Measurements from ENCODE around the gene EXOSC10.
"Not testable (repeated sequence)": the region's sequence is repeated elsewhere in the genome, so short reads cannot be mapped to it uniquely, and the experiment has no call there.

The EXOSC10 gene

GRCh38 chr1:11101347-11101746, 1.7 kb upstream of the EXOSC10 start:
- CTCF ChIA-PET: interaction anchor here (1.0 kb wide), 1 partner anchor 162 kb away, joined by 3 read pairs; no protein-coding TSS in a partner anchor
- no peak for DNase-seq (ENCODE audit: low read depth, low spot score)
- TF ChIP-seq CTCF (IDR thresholded peaks at IDR 0.05; ENCODE audit: insufficient read depth, low read length, missing control alignments): no peak
- no peak overlapping the region for H3K4me3 ChIP-seq (ENCODE audit: low read depth, low read length)
- POLR2A ChIA-PET: no interaction called here

DNA sequence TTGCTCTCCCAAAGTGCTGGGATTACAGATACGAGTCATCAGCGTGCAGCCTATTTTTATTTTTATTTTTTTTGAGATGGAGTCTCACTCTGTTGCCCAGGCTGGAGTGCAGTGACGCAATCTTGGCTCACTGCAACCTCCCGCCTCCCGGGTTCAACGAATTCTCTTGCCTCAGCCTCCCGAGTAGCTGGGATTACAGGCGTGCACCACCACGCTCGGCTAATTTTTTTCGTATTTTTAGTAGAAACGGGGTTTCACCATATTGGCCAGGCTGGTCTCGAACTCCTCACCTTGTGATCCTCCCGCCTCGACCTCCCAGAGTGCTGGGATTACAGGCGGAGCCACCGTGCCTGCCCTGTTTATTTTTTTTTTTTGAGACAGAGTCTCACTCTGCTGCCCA, 1.1 kb upstream of the EXOSC10 start:
- POLR2A ChIA-PET; CTCF ChIA-PET; H3K4me3 ChIP-seq (ENCODE audit: low read depth, low read length); DNase-seq (ENCODE audit: low read depth, low spot score): not testable (repeated sequence)

DNA sequence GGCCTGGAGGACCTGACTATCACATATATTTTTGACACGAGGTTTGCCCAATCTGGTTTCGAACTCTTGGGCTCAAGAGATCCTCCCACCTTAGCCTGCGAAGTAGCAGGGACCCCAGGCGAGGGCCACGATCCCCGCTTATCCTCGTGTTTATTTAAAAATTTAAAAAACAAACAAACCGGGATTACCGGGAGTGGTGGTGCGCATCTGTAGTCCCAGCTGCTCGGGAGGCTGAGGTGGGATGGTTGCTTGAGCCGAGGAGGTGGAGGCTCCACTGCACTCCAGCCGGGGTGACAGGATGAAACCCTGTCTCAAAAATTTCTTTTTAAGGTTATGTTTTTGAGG, 452 bp upstream of the EXOSC10 start:
- TF ChIP-seq CTCF (IDR thresholded peaks at IDR 0.05; ENCODE audit: insufficient read depth, low read length, missing control alignments): no peak
- no peak for DNase-seq (ENCODE audit: low read depth, low spot score)
- H3K4me3 ChIP-seq (ENCODE audit: low read depth, low read length): peak overlapping the region; percentile 98
- ChIA-PET POLR2A (interaction anchor here (1.0 kb wide), 2 partner anchors 9 to 13 kb away, joined by 4 to 5 read pairs; no protein-coding TSS in a partner anchor), CTCF (interaction anchor here (1.4 to 1.9 kb wide), 2 partner anchors 13 to 544 kb away, joined by 5 to 12 read pairs; no protein-coding TSS in a partner anchor)

DNA sequence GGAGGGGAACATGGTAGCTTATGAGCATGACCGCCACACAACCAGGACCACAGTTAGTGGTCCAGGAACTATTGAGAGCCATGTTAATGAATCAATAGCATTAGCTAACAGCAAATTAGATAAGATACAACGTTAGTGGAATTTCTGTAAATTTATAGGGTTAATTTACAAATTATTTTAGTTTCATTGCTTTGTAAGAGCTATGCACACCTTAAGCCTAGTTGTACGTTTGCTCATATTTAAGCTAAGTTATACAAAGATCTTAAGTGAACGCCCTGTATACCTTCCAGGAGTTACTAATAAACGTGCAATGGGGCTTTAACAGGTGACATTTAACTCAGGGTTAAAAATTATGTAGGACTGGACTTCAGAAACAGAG, 749 bp downstream of the EXOSC10 start:
- DNase-seq (ENCODE audit: low read depth, low spot score): no peak
- CTCF ChIA-PET: interaction anchor here (0.8 to 1.9 kb wide), 4 partner anchors 37 to 546 kb away, joined by 3 to 12 read pairs (median 4); no protein-coding TSS in a partner anchor
- no peak for TF ChIP-seq CTCF (IDR thresholded peaks at IDR 0.05; ENCODE audit: insufficient read depth, low read length, missing control alignments)
- POLR2A ChIA-PET: interaction anchor here (0.6 to 1.2 kb wide), 2 partner anchors 60 to 73 kb away, joined by 3 to 6 read pairs; no protein-coding TSS in a partner anchor
- H3K4me3 ChIP-seq (ENCODE audit: low read depth, low read length): peak overlapping the region; percentile 98

DNA sequence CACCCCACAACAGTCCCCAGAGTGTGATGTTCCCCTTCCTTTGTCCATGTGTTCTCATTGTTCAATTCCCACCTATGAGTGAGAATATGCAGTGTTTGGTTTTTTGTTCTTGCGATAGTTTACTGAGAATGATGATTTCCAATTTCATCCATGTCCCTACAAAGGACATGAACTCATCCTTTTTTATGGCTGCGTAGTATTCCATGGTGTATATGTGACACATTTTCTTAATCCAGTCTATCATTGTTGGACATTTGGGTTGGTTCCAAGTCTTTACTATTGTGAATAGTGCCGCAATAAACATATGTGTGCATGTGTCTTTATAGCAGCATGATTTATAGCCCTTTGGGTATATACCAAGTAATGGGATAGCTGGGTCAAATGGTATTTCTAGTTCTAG, 15.9 kb downstream of the EXOSC10 start:
- POLR2A ChIA-PET; DNase-seq (ENCODE audit: low read depth, low spot score); H3K4me3 ChIP-seq (ENCODE audit: low read depth, low read length): not testable (repeated sequence)
- CTCF ChIA-PET: interaction anchor here (1.3 kb wide), 1 partner anchor 47 kb away, joined by 4 read pairs; no protein-coding TSS in a partner anchor

- ChIA-PET POLR2A (no interaction called here), CTCF (interaction anchor here (0.8 to 1.2 kb wide), 3 partner anchors 10 to 43 kb away, joined by 3 to 4 read pairs (median 3); no protein-coding TSS in a partner anchor)
- no peak for DNase-seq (ENCODE audit: low read depth, low spot score)
- no peak for TF ChIP-seq CTCF (IDR thresholded peaks at IDR 0.05; ENCODE audit: insufficient read depth, low read length, missing control alignments)
- H3K4me3 ChIP-seq (ENCODE audit: low read depth, low read length): no peak overlapping the region
Observed at GRCh38 chr1:11080931-11081330, 18.7 kb downstream of the EXOSC10 start.

- POLR2A ChIA-PET: no interaction called here
- no peak overlapping the region for H3K4me3 ChIP-seq (ENCODE audit: low read depth, low read length)
- peak; percentile 53 for DNase-seq (ENCODE audit: low read depth, low spot score)
- TF ChIP-seq CTCF (IDR thresholded peaks at IDR 0.05; ENCODE audit: insufficient read depth, low read length, missing control alignments): no peak
- CTCF ChIA-PET: interaction anchor here (1.8 to 4.9 kb wide), 2 partner anchors 10 to 40 kb away, joined by 5 to 29 read pairs; no protein-coding TSS in a partner anchor
Observed at GRCh38 chr1:11078631-11079030, 21.0 kb downstream of the EXOSC10 start.

- POLR2A ChIA-PET; DNase-seq (ENCODE audit: low read depth, low spot score); H3K4me3 ChIP-seq (ENCODE audit: low read depth, low read length): not testable (repeated sequence)
- CTCF ChIA-PET: interaction anchor here (1.5 kb wide), 1 partner anchor 36 kb away, joined by 4 read pairs; no protein-coding TSS in a partner anchor
Observed at GRCh38 chr1:11073398-11073797, 26.3 kb downstream of the EXOSC10 start.

All from AG04449 (cell line).